Mucosa of rectum (tissue), 2 donors: Measurements from ENCODE around the gene SLC22A8.

Source experiments
- H3K27ac ChIP-seq, 2 donors: one replicate each; pipeline ENCODE4 v1.7.0; 2013; ENCODE audit warnings: inconsistent platforms in 2 of 2, low read depth in 2 of 2, low read length in 2 of 2
- H3K27me3 ChIP-seq, 2 donors: one replicate each; pipeline ENCODE4 v1.7.0; 2013; ENCODE audit warnings: low read length in 2 of 2; ENCODE audit not compliant: control insufficient read depth in 2 of 2, insufficient read depth in 2 of 2
- H3K36me3 ChIP-seq, 2 donors: one replicate each; pipeline ENCODE4 v1.7.0; 2013; ENCODE audit warnings: low read length in 2 of 2; ENCODE audit not compliant: control insufficient read depth in 2 of 2, insufficient read depth in 2 of 2
- H3K4me1 ChIP-seq, 2 donors: one replicate each; pipeline ENCODE4 v1.7.0; 2013; ENCODE audit warnings: low read length in 2 of 2, mild to moderate bottlenecking in 1 of 2; ENCODE audit not compliant: control insufficient read depth in 2 of 2, insufficient read depth in 2 of 2
- H3K4me3 ChIP-seq, 2 donors: one replicate each; pipeline ENCODE4 v1.7.0; 2013; ENCODE audit warnings: low read length in 2 of 2
- H3K9ac ChIP-seq, 2 donors: one replicate each; pipeline ENCODE4 v1.7.0; 2013; ENCODE audit warnings: low read length in 2 of 2, low read depth in 1 of 2, mild to moderate bottlenecking in 1 of 2
- H3K9me3 ChIP-seq, 2 donors: one replicate each; pipeline ENCODE4 v1.7.0; 2013; ENCODE audit warnings: low read length in 2 of 2; ENCODE audit not compliant: control insufficient read depth in 2 of 2
- donor health status: healthy.
- donor health status: Normal muscosa, but diverticular disease.

Gene SLC22A8

GRCh38 chr11:63017306-63017974 lies 1.8 kb upstream of the SLC22A8 start:
- H3K27ac ChIP-seq = no peak overlapping the region
- H3K9ac ChIP-seq = no peak overlapping the region
- H3K4me3 ChIP-seq = no peak overlapping the region
- no peaks in the 10 kb centered on the region for H3K9me3 ChIP-seq
- H3K4me1 ChIP-seq = no peaks in the 10 kb centered on the region
- no peaks in the 10 kb centered on the region for H3K36me3 ChIP-seq
- peaks cover 3 to 8% of the 10 kb centered on the region in 2 donors for H3K27me3 ChIP-seq

GRCh38 chr11:63014408-63015055 lies 1.1 kb downstream of the SLC22A8 start:
- Histone ChIP-seq H3K4me1 (no peaks in the 10 kb centered on the region), H3K4me3 (no peak overlapping the region), H3K9me3 (no peaks in the 10 kb centered on the region), H3K27me3 (no peaks in the 10 kb centered on the region), H3K9ac (no peak overlapping the region), H3K36me3 (no peaks in the 10 kb centered on the region), H3K27ac (no peak overlapping the region)

GRCh38 chr11:63012839-63013238 lies 2.8 kb downstream of the SLC22A8 start:
- Histone ChIP-seq H3K27ac (no peak overlapping the region), H3K4me1 (no peaks in the 10 kb centered on the region), H3K9ac (no peak overlapping the region), H3K36me3 (no peaks in the 10 kb centered on the region), H3K27me3 (no peaks in the 10 kb centered on the region), H3K4me3 (no peak overlapping the region), H3K9me3 (no peaks in the 10 kb centered on the region)

GRCh38 chr11:63012430-63012829 lies 3.2 kb downstream of the SLC22A8 start:
- H3K4me3 ChIP-seq = no peak overlapping the region
- H3K27me3 ChIP-seq = no peaks in the 10 kb centered on the region
- no peaks in the 10 kb centered on the region for H3K9me3 ChIP-seq
- H3K4me1 ChIP-seq = no peaks in the 10 kb centered on the region
- H3K36me3 ChIP-seq = no peaks in the 10 kb centered on the region
- no peak overlapping the region for H3K27ac ChIP-seq
- H3K9ac ChIP-seq = no peak overlapping the region

GRCh38 chr11:63010934-63011439 lies 4.7 kb downstream of the SLC22A8 start:
- H3K36me3 ChIP-seq = no peaks in the 10 kb centered on the region
- H3K9me3 ChIP-seq = no peaks in the 10 kb centered on the region
- H3K27ac ChIP-seq = no peak overlapping the region
- no peak overlapping the region for H3K4me3 ChIP-seq
- no peak overlapping the region for H3K9ac ChIP-seq
- H3K4me1 ChIP-seq = no peaks in the 10 kb centered on the region
- H3K27me3 ChIP-seq = no peaks in the 10 kb centered on the region

- no peak overlapping the region for H3K4me3 ChIP-seq
- H3K9ac ChIP-seq = no peak overlapping the region
- H3K9me3 ChIP-seq = no peaks in the 10 kb centered on the region
- no peak overlapping the region for H3K27ac ChIP-seq
- H3K36me3 ChIP-seq = no peaks in the 10 kb centered on the region
- H3K4me1 ChIP-seq = no peaks in the 10 kb centered on the region
- H3K27me3 ChIP-seq = no peaks in the 10 kb centered on the region
These were observed 7.7 kb downstream of the SLC22A8 start for GRCh38 chr11:63007920-63008319.

GRCh38 chr11:63001456-63001855 lies 14.2 kb downstream of the SLC22A8 start:
- H3K4me3 ChIP-seq = no peak overlapping the region
- no peaks in the 10 kb centered on the region for H3K36me3 ChIP-seq
- no peak overlapping the region for H3K27ac ChIP-seq
- no peaks in the 10 kb centered on the region for H3K9me3 ChIP-seq
- H3K9ac ChIP-seq = no peak overlapping the region
- peaks cover 0 to 4% of the 10 kb centered on the region in 2 donors for H3K27me3 ChIP-seq
- H3K4me1 ChIP-seq = no peaks in the 10 kb centered on the region

- Histone ChIP-seq H3K4me1 (no peaks in the 10 kb centered on the region), H3K9ac (no peak overlapping the region), H3K9me3 (no peaks in the 10 kb centered on the region), H3K36me3 (no peaks in the 10 kb centered on the region), H3K27ac (no peak overlapping the region), H3K4me3 (no peak overlapping the region), H3K27me3 (peaks cover 0 to 4% of the 10 kb centered on the region in 2 donors)
These were observed 16.0 kb downstream of the SLC22A8 start for GRCh38 chr11:62999649-63000048.

GRCh38 chr11:62999156-62999555 lies 16.5 kb downstream of the SLC22A8 start:
- Histone ChIP-seq H3K27ac (no peak overlapping the region), H3K9ac (no peak overlapping the region), H3K9me3 (no peaks in the 10 kb centered on the region), H3K4me3 (no peak overlapping the region), H3K4me1 (no peaks in the 10 kb centered on the region), H3K36me3 (no peaks in the 10 kb centered on the region), H3K27me3 (peaks cover 0 to 7% of the 10 kb centered on the region in 2 donors)

- no peak overlapping the region for H3K4me3 ChIP-seq
- peaks cover 0 to 7% of the 10 kb centered on the region in 2 donors for H3K27me3 ChIP-seq
- no peaks in the 10 kb centered on the region for H3K36me3 ChIP-seq
- no peaks in the 10 kb centered on the region for H3K4me1 ChIP-seq
- H3K27ac ChIP-seq = no peak overlapping the region
- H3K9me3 ChIP-seq = no peaks in the 10 kb centered on the region
- no peak overlapping the region for H3K9ac ChIP-seq
These were observed 19.4 kb downstream of the SLC22A8 start for GRCh38 chr11:62996271-62996670.
